Fibroblast of pulmonary artery (primary cell): Measurements from ENCODE around the gene RNF7.

Source experiments
- DNase-seq: peaks from one replicate; pipeline ENCODE4 v3.0.0-alpha.2; 2010; ENCODE audit warnings: low read depth
- H3K4me3 ChIP-seq: replicated peaks from 2 replicates; pipeline ENCODE4 v1.5.1; 2011; ENCODE audit warnings: low read depth, mild to moderate bottlenecking, control low read depth, low read length, moderate library complexity
- TF ChIP-seq, protein P1 (sequence below): IDR thresholded peaks from 2 replicates; pipeline ENCODE4 v1.5.1; 2011; ENCODE audit warnings: mild to moderate bottlenecking, control low read depth, low read length, inconsistent platforms; ENCODE audit errors: missing control alignments

The RNF7 gene

DNA sequence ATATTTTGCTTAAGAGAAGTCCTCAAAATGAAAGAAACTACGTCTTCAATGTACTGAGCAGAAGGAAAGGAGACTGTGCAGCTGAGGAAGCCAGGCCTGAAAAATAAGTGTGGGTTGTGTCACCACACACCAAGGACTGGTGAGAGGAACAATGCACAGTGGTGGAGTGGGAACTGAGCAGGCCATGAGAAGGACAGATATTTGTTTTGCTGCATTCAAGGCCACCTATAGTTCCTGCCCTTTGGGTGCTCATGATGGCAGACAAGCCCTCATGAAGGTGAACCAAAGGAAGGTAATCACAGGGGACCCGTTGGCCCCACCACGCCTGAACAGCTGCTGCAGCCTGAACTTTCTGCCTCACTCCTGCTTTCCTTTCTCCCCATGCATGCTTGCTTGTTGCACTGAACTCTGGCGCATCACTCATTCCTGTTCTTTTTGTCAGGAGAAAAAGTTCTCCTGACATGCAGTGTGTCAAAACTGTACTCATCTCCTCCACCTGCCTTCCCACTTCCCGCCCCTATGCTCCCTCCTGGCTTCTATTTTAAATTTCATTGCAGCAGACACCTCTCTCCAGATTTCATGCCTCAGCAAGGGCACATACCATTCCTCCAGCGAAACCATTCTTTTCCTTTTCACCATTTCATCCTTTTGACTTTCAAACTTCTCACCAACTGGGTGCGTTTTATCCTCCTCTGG lies 2.2 kb upstream of the RNF7 start:
- no peak overlapping the region for H3K4me3 ChIP-seq
- TF ChIP-seq, protein P1, sequence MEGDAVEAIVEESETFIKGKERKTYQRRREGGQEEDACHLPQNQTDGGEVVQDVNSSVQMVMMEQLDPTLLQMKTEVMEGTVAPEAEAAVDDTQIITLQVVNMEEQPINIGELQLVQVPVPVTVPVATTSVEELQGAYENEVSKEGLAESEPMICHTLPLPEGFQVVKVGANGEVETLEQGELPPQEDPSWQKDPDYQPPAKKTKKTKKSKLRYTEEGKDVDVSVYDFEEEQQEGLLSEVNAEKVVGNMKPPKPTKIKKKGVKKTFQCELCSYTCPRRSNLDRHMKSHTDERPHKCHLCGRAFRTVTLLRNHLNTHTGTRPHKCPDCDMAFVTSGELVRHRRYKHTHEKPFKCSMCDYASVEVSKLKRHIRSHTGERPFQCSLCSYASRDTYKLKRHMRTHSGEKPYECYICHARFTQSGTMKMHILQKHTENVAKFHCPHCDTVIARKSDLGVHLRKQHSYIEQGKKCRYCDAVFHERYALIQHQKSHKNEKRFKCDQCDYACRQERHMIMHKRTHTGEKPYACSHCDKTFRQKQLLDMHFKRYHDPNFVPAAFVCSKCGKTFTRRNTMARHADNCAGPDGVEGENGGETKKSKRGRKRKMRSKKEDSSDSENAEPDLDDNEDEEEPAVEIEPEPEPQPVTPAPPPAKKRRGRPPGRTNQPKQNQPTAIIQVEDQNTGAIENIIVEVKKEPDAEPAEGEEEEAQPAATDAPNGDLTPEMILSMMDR: no peak
- no peak for DNase-seq

DNA sequence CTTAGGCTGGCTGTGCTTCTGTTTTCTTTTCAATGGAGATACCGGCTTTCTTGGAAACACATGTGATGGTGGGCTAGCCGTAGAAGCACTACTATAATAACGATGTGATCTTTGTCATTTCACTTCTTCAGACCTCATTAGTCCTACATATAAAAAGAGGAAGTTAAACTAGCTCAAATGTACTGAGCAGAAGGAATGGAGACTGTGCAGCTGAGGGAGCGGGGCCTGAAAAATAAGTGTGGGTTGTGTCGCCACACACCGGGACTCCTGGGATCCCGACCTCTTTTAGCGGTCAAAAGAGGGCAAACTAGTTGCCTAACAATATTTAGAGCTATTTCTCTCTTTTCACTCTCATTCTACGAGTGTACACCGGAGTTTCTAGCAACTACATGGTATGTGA lies 1.0 kb upstream of the RNF7 start:
- no peak for DNase-seq
- no peak overlapping the region for H3K4me3 ChIP-seq
- TF ChIP-seq, protein P1: no peak

DNA sequence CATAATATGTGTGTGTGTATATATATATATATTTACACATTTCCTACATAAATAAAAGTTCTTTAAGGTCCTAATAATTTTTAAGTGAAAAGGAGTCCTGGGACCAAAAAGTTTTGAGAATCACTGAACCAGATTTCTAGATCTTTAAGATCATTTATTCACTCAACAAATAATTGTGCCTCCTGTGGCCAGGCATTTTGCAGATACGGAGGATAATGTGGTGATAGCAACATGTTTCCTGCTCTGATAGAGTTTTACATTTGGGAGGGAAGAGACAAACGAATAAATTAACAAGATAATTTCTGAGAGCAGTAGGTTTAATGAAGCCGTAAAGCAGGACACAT lies 448 bp upstream of the RNF7 start:
- DNase-seq: no peak
- TF ChIP-seq, protein P1: no peak
- H3K4me3 ChIP-seq: peak overlapping the region; percentile 44

DNA sequence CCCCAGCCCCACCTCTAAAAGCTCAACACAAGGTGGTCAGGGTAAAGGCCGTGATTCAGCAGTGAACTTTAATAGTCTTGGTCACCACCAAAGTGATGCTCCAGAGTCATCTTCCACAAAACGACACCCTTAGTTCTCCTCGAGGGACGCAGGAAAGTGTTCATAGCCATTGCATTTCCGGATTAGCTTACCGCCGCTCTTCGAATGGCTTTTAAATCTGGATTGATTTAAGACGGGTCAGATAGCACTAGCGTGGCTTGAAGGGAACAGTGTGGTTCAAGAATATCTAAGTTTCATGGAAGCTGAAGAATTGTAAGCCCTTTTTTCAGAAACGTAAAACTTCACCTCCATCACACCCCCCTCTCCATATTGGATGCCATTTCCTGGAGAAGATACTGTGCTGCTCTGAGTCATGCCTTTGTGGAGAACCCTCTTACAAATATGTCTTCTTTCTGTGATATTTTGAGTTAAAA lies 829 bp downstream of the RNF7 start:
- TF ChIP-seq, protein P1: no peak
- H3K4me3 ChIP-seq: peak overlapping the region; percentile 100
- DNase-seq: peak; percentile 63

DNA sequence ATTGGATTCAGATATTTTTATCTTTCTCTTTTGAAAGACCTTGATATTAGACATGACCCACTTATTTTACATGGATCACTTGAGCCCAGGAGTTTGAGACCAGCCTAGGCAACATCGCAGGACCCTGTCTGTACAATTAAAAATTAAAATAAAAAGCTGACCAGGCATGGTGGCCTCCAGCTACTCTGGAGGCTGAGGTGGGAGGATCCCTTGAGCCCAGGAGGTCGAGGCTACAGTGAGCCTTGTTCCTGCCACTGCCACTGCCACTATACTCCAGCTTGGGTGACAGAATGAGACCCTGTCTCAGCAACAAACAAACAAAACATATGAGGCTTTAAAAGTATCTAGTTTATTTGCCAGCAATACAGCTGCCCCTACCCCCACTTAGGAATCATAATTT lies 1.6 kb downstream of the RNF7 start:
- DNase-seq: no peak
- TF ChIP-seq, protein P1: no peak
- peak overlapping the region; percentile 100 for H3K4me3 ChIP-seq

DNA sequence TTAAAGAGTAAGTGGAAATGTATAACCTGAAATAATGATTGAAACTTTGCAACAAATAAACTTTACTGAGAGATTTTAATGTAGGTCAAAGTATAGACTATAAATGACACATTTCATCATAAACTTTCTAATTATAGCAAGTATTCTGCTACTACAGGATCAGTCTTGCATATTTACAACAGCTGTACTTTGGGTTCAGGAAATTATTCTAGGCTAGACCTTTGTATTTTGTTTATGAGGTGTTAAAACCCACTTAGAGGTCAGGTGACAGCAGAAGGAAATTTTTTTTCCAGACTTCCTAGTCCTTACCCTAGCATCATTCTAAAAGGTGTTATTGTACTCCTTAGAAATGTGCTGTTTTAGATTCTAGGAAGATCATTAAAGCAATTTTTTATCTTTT lies 2.3 kb downstream of the RNF7 start:
- peak overlapping the region; percentile 100 for H3K4me3 ChIP-seq
- no peak for DNase-seq

More for the DNA sequence above, 2.3 kb downstream of the RNF7 start:
- TF ChIP-seq, protein P1: no peak
